ENCODE measurements around the gene GGT1.

- TF ChIP-seq CTCF (conservative IDR thresholded peaks at IDR 0.05; ENCODE audit: low read depth, low read length) (no peak), EZH2 (IDR thresholded peaks at IDR 0.05; ENCODE audit: low read length, unreplicated experiment) (no peak)
Observed at GRCh38 chr22:24566899-24567511, 36.0 kb upstream of the GGT1 start.
